ENCODE results near the gene PDGFD. TPM values are rescaled to one million over a fixed set of nuclear protein-coding genes. Genes with fewer than 3 reads are reported as not detected.

The PDGFD gene
- total and polyA plus RNA-seq, 2 experiments from 2014 or later = 1.9 to 4.5 TPM

- Histone ChIP-seq H3F3A (replicated peaks; ENCODE audit: low read depth) (no peaks in the 10 kb centered on the region), H3K9me2 (ENCODE audit: insufficient read depth) (no peaks in the 10 kb centered on the region), H3K36me3 (ENCODE audit: insufficient read depth) (no peaks in the 10 kb centered on the region), H3K4me3 (no peak overlapping the region), H3K27me3 (ENCODE audit: insufficient read depth) (no peaks in the 10 kb centered on the region), H4K20me1 (replicated peaks; ENCODE audit: insufficient read depth) (no peaks in the 10 kb centered on the region), H3K4me2 (no peak overlapping the region; the same call in 1 of the 2 replicates), H3K27ac (ENCODE audit: low read depth) (no peak overlapping the region), H2AFZ (no peak overlapping the region), H3K79me2 (replicated peaks; ENCODE audit: insufficient read depth) (no peaks in the 10 kb centered on the region), H3K4me1 (ENCODE audit: insufficient read depth) (peaks cover 18% of the 10 kb centered on the region)
- H3K4me3 Mint-ChIP-seq = no peak overlapping the region
- H3K4me1 Mint-ChIP-seq = peaks cover 14% of the 10 kb centered on the region
- DNase-seq (ENCODE audit: low spot score) (no peak), ATAC-seq (no peak)
- peaks cover under 1% of the 10 kb centered on the region; the same call in 1 of the 3 replicates for H3K36me3 Mint-ChIP-seq (ENCODE audit: low read depth)
- H3K27me3 Mint-ChIP-seq (ENCODE audit: insufficient read depth, low read depth, poor library complexity) = peaks cover 3% of the 10 kb centered on the region
- no peak overlapping the region for H3K27ac Mint-ChIP-seq
- TF ChIP-seq STAT1 (IDR thresholded peaks at IDR 0.05; ENCODE audit: unreplicated experiment) (no peak), ZNF114 (CRISPR knock-in tag; IDR thresholded peaks at IDR 0.05) (no peak), NANOG (IDR thresholded peaks at IDR 0.05; ENCODE audit: borderline replicate concordance) (no peak), CREB1 (CRISPR knock-in tag; IDR thresholded peaks at IDR 0.05; ENCODE audit: low read depth) (no peak), POLR2AphosphoS5 (IDR thresholded peaks at IDR 0.05; ENCODE audit: low read depth) (no peak), JUNB (IDR thresholded peaks at IDR 0.05; ENCODE audit: unreplicated experiment) (no peak), ZNF331 (CRISPR knock-in tag; IDR thresholded peaks at IDR 0.05; ENCODE audit: low read depth) (no peak), ZNF462 (CRISPR knock-in tag; IDR thresholded peaks at IDR 0.05) (no peak), CTCF (conservative IDR thresholded peaks at IDR 0.05; ENCODE audit: low read depth in 2 of 2) (no peak), EZH2 (IDR thresholded peaks at IDR 0.05; ENCODE audit: low read depth, unreplicated experiment) (no peak), EZH2phosphoT487 (IDR thresholded peaks at IDR 0.05; ENCODE audit: unreplicated experiment) (no peak)
- TF ChIP-seq, protein P1, sequence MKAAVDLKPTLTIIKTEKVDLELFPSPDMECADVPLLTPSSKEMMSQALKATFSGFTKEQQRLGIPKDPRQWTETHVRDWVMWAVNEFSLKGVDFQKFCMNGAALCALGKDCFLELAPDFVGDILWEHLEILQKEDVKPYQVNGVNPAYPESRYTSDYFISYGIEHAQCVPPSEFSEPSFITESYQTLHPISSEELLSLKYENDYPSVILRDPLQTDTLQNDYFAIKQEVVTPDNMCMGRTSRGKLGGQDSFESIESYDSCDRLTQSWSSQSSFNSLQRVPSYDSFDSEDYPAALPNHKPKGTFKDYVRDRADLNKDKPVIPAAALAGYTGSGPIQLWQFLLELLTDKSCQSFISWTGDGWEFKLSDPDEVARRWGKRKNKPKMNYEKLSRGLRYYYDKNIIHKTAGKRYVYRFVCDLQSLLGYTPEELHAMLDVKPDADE (IDR thresholded peaks at IDR 0.05) = no peak
- TF ChIP-seq, protein P2, sequence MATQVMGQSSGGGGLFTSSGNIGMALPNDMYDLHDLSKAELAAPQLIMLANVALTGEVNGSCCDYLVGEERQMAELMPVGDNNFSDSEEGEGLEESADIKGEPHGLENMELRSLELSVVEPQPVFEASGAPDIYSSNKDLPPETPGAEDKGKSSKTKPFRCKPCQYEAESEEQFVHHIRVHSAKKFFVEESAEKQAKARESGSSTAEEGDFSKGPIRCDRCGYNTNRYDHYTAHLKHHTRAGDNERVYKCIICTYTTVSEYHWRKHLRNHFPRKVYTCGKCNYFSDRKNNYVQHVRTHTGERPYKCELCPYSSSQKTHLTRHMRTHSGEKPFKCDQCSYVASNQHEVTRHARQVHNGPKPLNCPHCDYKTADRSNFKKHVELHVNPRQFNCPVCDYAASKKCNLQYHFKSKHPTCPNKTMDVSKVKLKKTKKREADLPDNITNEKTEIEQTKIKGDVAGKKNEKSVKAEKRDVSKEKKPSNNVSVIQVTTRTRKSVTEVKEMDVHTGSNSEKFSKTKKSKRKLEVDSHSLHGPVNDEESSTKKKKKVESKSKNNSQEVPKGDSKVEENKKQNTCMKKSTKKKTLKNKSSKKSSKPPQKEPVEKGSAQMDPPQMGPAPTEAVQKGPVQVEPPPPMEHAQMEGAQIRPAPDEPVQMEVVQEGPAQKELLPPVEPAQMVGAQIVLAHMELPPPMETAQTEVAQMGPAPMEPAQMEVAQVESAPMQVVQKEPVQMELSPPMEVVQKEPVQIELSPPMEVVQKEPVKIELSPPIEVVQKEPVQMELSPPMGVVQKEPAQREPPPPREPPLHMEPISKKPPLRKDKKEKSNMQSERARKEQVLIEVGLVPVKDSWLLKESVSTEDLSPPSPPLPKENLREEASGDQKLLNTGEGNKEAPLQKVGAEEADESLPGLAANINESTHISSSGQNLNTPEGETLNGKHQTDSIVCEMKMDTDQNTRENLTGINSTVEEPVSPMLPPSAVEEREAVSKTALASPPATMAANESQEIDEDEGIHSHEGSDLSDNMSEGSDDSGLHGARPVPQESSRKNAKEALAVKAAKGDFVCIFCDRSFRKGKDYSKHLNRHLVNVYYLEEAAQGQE (IDR thresholded peaks at IDR 0.05; ENCODE audit: unreplicated experiment) = no peak
- peaks cover 10% of the 10 kb centered on the region for H3K9me3 Mint-ChIP-seq
Measured at GRCh38 chr11:104122011-104122635, 41.8 kb downstream of the PDGFD start.
